Omental fat pad (tissue), 4 donors: Measurements from ENCODE around the gene SLAMF7. TPM values are rescaled to one million over a fixed set of nuclear protein-coding genes. Genes with fewer than 3 reads are reported as not detected.

Source experiments
- ATAC-seq: fragments of 150-250 bp; one replicate; pipeline ENCODE4 v1.9.1; 2016; ENCODE audit warnings: mild to moderate bottlenecking, moderate library complexity; ENCODE audit not compliant: low FRiP score
- DNase-seq: peaks from one replicate; pipeline ENCODE4 v3.0.0-alpha.2; 2019; ENCODE audit warnings: low spot score
- CTCF ChIP-seq, 3 donors: fragments of 450-650 bp; IDR thresholded peaks; one replicate each; pipeline ENCODE4 v1.5.1; 2016 to 2017; ENCODE audit warnings: antibody characterized with exemption in 3 of 3, mild to moderate bottlenecking in 3 of 3, moderate library complexity in 2 of 3
- total RNA-seq, 4 donors: library from RNA; depleted of rRNA; stranded (reverse); fragments of >200 nt; gene quantifications; one replicate each; pipeline ENCODE4 v1.1.0, GENCODE V29; 2016

SLAMF7 gene
- total RNA-seq, 4 donors from 2014 or later = 1.1 to 3.2 (median 1.7) TPM

GRCh38 chr1:160720356-160721085, 18.5 kb upstream of the SLAMF7 start:
- ATAC-seq (no peak), DNase-seq (no peak)
- TF ChIP-seq CTCF (IDR thresholded peaks at IDR 0.05) = no peak

- ATAC-seq (no peak), DNase-seq (no peak)
- TF ChIP-seq CTCF (IDR thresholded peaks at IDR 0.05) = no peak
These were observed 17.6 kb upstream of the SLAMF7 start for GRCh38 chr1:160721473-160721872.

GRCh38 chr1:160722726-160723125, 16.3 kb upstream of the SLAMF7 start:
- no peak for TF ChIP-seq CTCF (IDR thresholded peaks at IDR 0.05)
- no peak for DNase-seq
- ATAC-seq = no peak

- DNase-seq (no peak), ATAC-seq (no peak)
- TF ChIP-seq CTCF (IDR thresholded peaks at IDR 0.05) = no peak
These were observed 15.7 kb upstream of the SLAMF7 start for GRCh38 chr1:160723332-160723731.

- ATAC-seq = no peak
- no peak for TF ChIP-seq CTCF (IDR thresholded peaks at IDR 0.05)
These were observed 14.4 kb upstream of the SLAMF7 start for GRCh38 chr1:160724465-160725242.

GRCh38 chr1:160726114-160726497, 12.9 kb upstream of the SLAMF7 start:
- ATAC-seq (no peak), DNase-seq (no peak)
- TF ChIP-seq CTCF (IDR thresholded peaks at IDR 0.05) = no peak

More at GRCh38 chr1:160724465-160725242, 14.4 kb upstream of the SLAMF7 start:
- no peak for DNase-seq
